ENCODE measurements around the gene CD74. TPM values are rescaled to one million over a fixed set of nuclear protein-coding genes. Genes with fewer than 3 reads are reported as not detected.

CD74 gene
- total RNA-seq, 1 donor from 2014 or later: 89.1 TPM

DNA sequence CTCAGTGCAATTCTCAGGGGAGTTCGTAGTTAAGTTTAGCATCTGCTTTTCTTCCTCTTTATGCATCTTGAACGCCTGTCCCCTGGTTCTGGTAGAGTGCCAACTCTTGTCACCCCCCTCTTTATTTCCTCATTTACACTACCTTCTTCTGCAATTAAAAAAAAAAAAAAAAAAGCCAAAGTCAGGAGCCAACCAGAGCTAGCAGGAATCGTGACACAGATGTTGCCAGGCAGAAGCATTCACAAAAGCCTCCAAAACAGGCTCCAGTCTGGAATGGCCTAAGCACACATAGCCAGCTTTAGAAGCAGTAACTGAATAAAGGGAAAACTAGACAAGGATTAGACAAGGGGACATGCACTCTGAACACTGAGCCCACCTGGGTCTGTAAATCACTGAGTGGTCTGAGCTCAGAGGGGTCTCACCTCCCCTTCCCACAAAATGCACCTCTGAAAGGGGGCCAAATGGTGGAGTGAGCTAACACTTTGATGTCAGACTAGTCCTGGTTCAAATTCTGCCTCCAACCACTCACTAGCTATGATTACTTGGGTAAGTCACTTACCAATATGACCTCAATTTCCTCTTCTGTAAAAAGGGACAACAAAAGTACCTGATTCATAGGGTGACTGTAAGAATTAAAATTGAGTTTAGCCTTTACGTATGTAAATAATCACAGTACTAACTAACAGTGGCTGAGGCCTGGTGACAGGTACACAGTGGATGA is 2.0 kb downstream of the CD74 start:
- peak; percentile 79 for ATAC-seq
- DNase-seq (ENCODE audit: low spot score): peak; percentile 65

GRCh38 chr5:150409638-150410523 is 2.8 kb downstream of the CD74 start:
- ATAC-seq (peak; percentile 84), DNase-seq (ENCODE audit: low spot score) (peak; percentile 84)

GRCh38 chr5:150408231-150408943 is 4.3 kb downstream of the CD74 start:
- no peak for DNase-seq (ENCODE audit: low spot score)
- ATAC-seq: no peak

DNA sequence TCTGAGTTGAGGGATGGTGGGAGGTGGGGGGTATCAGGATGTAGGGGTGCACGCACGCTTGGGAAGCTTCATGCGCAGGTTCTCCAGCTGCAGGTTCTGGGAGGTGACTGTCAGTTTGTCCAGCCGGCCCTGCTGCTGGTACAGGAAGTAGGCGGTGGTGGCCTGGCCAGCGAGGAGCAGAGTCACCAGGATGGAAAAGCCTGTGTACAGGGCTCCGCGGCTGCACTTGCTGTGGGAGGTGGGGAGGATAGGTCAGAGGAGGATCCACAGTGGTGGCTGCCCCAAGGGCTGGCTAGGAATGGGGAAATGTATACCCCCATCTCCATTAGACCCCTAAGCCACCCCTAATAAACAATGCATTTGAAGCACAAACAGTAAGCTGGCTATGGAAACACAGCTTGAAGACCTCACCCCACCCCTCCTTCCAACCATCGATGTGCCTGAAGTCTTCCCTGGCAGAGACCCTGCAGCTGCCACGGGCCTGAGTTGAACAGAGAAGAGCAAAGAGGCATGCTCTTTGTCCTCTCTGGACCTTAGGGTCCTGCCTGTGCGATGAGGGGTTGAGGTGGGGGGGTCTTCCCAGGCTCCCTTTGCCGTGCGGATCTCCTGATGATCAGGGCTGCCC is 5.5 kb downstream of the CD74 start:
- no peak for DNase-seq (ENCODE audit: low spot score)

DNA sequence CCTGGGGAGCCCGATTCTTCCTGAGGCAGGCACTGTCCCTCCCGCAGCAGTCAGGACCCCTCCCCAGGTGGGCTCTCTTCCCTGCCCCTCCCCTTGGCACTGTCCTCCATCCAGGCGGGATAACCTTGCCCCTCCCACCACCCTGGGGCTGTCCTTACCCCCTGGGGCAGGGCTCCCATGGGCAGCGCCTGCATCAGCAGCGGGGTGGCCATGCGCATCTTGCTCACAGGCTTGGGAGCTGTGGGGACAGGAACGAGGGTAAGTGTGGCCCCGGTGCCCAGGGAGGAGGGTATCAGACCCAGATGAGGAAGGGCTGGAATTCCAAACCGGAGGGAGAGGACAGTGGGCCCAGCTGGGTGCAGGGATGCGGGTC is 6.0 kb downstream of the CD74 start:
- DNase-seq (ENCODE audit: low spot score) (no peak), ATAC-seq (no peak)

More for the DNA sequence above, 5.5 kb downstream of the CD74 start:
- ATAC-seq: no peak

DNA sequence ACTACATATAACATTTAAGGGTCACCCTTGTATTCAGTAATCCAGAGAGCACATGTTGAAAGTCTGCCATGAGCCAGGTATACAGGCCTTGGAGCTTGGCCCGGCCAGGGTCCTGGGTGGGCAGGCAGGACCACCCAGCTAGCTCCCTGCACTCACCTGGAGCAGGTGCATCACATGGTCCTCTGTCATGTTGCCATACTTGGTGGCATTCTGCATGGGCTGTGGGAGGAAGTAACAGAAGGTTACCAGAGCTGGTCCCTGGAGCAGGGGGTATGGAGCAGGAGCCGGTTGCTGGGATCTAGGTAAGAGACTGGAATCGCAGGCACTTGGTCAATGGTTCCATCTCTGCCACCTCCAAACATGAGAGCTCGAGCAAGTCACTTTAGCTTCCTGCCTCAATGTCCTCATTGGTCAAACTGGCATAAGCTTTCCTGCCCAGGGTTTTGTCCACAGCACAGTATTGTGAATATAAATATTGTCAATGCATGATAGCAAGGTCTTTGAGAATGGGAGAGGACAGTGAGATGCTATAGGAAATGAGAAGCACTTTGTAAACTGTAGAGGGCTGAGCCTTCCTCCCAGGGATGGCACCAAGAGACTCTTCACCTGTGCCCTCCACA is 6.5 kb downstream of the CD74 start:
- ATAC-seq (no peak), DNase-seq (ENCODE audit: low spot score) (no peak)

DNA sequence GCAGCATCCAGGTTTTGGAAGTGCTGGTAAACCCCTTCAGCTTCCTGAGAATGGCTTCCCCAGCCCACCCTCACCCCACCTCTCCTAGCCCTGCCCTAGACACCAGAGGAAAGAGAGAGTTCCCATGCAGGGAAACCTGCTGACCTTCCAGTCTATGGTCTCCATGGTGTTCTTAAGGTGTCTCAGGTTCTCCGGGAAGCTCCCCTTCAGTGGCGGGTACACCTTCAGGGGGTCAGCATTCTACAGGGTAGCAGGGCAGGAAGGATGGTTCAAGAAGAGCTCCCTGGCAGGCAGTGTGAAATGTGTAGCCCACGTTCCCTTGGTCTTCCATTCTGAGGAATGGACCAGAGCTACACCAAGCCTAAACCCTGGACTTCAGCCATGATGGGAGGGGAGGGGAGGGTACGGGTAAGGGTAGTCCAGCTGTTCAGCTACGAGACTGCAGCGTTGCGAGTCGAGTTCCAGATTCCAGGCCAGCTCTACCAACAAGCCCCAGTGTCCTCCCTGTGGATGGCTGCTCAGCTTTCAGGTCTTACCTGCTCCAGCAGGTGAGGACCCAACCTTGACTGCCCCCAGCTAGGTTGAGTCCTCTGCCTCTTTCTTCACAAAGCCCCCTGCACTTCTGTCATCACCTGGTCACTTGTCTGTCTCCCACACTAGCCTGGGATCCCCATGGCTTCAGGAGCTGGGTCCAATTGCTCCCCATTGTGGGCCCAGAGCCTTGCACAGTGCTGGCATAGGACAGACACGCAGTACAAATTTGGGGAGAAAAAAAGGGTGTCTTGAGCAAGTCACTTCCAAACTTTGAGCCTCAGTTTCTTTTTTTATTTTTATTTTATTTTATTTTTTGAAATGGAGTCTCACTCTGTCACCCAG is 7.5 kb downstream of the CD74 start:
- DNase-seq (ENCODE audit: low spot score) (no peak), ATAC-seq (no peak)

DNA sequence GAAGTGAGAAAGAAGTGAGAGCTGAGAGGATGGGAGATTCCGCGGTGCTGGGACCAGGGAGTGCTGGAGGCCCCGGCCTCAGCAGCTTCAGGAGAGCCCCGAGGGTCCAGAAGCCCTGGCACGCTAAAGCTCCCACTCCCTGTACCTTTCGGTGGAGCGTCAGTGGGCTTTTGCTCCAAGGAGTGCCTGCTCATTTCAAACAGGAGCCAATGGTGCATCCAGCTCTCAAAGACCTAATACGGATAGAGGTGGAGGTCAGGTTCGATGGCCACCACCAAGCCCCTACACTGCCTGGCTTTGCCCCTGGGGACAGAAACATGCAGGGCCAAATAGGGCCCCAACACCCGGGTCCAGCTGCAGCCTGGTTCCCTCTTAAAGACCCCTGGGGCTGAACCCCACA is 8.2 kb downstream of the CD74 start:
- ATAC-seq: no peak
- no peak for DNase-seq (ENCODE audit: low spot score)

DNA sequence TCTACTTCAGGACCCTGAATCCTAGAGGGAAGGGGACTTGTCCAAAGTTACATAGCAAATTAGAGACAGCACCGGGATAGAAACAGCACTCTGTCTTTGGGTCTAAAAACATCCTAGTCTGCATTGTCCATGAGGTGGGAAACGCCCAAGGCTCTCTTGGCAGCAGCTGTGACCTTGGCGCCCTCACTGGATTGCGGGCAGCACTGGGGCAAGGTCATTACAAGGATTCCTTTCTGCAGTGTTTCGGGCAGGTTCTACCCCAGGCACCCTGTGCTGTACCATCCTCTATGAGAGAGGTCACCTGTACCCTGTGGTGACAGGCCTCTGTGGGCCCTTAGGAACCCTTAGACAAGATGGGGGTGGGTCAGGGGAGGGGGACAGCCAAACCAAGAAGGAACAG is 8.6 kb downstream of the CD74 start:
- ATAC-seq: no peak
- no peak for DNase-seq (ENCODE audit: low spot score)

GRCh38 chr5:150402901-150403342 is 9.8 kb downstream of the CD74 start:
- DNase-seq (ENCODE audit: low spot score): no peak
- no peak for ATAC-seq

DNA sequence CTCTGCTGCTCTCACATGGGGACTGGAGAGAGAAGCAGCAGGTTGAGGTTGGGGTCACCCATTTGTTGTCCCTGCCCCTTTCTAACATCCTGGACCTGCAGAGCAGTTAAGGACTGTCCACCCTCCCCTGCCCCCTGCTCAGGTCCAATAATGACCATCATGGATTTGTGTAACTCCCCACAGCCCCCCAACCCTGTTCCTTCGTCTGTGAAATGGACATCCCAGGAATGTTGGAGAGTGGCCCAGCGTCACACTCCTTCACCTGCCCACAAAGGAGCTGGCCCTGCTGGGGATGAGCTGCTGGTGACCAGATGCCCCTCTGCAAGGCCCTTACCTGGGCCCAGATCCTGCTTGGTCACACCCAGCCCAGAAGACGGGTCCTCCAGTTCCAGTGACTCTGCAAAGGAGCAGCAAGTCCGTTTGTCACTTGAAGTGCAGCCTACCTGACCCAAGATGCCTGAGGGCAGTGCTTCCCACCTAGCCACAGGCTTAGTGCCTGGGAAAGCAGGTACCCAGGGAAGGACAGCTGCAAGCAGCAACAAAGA is 10.4 kb downstream of the CD74 start:
- ATAC-seq: no peak
- no peak for DNase-seq (ENCODE audit: low spot score)

DNA sequence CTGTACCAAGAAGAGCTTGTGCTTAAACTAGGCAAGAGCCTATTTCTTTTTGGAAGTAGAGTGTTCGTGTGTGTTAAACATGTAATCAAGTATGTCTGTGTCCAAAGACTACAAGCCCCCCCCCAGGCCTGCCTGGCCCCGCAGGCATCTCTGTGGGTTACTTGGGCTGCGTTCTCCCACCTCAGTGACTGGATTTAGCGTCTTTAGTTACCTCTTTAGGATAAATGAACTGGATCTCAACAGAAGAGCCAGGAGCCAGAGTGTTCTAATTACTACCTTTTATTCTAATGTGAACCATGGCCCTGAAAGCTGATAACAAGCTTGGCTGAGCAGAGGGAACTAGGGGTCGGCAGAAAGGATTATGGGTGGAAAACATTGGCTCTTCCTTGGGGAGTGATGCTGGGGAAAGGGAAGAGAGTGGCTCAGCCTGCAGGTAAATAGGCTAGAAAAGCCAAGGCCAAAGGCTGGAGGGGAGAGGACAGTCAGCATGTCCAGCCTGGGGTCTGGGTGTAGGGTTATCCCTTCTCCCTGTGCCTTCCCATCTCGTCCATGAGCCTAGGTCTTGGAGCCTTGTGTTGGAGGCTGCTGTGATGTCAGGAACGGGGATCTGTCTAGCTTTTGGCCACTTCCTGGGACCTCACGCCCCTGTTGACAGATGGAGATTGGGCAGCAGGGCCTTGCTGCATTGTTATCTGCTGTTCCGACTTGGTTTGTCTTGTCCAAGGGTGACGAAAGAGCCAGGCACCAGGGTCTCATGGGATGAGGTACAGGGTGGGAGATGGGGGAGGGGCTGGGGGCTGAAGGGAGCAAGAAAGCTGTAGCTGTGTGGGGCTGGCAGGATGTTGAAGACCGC is 11.1 kb downstream of the CD74 start:
- no peak for ATAC-seq

DNA sequence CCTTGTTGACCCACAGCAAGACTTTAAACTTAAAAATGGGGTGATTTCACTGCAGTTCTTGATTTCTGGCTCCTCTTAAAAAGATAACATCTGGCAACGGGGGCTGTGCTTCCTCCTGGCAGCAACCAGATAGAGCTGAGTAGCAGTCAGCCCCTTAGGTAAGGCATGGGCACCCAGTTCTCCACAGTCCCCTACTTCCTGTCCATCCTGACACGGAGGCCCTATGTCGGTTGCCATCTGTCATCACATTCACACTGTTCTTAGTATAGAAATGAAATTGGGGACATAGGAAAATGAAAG is 11.7 kb downstream of the CD74 start:
- ATAC-seq (no peak), DNase-seq (ENCODE audit: low spot score) (no peak)

More for the DNA sequence above, 11.1 kb downstream of the CD74 start:
- no peak for DNase-seq (ENCODE audit: low spot score)

- DNase-seq (ENCODE audit: low spot score) (no peak), ATAC-seq (no peak)
Observed at GRCh38 chr5:150400316-150401075, 12.2 kb downstream of the CD74 start.

GRCh38 chr5:150399524-150400211 is 13.0 kb downstream of the CD74 start:
- ATAC-seq (no peak), DNase-seq (ENCODE audit: low spot score) (no peak)

DNA sequence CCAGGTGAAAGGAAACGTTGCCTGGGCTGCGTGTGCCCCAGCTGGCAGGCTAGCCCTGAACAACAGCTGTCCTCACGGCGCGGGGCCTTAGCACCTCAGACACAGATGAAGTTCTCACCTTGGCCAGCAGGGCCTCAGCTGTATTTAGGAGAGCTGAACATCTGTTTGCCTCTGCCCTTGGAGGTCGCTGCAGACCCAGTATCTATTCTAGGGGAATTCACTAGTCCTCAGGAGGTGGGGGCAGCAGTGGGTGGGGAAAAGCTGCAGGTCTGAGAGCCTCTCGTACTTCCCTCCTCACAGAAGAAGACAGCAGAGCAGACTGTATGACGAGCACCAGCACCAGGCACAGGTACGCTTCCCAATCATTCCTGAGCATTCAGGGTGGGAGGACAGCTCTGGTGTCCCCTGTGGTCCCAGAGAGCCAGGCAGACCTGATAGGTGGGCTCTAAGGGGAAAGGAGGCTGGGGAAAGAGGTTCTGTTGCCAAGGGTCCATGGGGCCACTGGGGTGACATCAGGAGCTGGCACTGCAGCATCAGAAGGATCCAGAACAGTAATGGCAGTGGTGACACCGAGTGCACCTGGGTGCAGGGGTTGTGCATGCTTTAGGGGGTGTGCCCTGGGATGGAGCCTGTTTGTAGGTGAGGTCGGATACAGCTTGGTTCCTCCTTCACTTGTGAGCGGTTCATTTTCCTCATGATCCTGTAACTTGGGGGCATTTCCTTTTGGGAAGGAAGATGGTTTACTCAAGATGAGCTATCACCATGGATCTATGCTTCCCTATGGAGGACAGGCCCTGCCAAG is 13.8 kb downstream of the CD74 start:
- ATAC-seq (peak; percentile 18), DNase-seq (ENCODE audit: low spot score) (no peak)
